Measurements from ENCODE around the gene RCBTB2.
"Not testable (repeated sequence)": the region's sequence is repeated elsewhere in the genome, so short reads cannot be mapped to it uniquely, and the experiment has no call there.

Gene RCBTB2

GRCh38 chr13:48532506-48533499, at the start of gene RCBTB2:
TSS of gene RCBTB2 (minus strand) at chr13:48533080. CDS start at chr13:48521939, 11,141 bp downstream.
- peak; percentile 98 for DNase-seq

- DNase-seq: no peak
Measured at GRCh38 chr13:48582084-48582483, 49.2 kb upstream of the RCBTB2 start.

GRCh38 chr13:48580896-48581295, 48.0 kb upstream of the RCBTB2 start:
- no peak for DNase-seq

GRCh38 chr13:48580185-48580803, 47.4 kb upstream of the RCBTB2 start:
- DNase-seq: peak; percentile 76

- DNase-seq: not testable (repeated sequence)
Measured at GRCh38 chr13:48579919-48580180, 47.0 kb upstream of the RCBTB2 start.

GRCh38 chr13:48579165-48579918, 46.5 kb upstream of the RCBTB2 start:
- DNase-seq: peak; percentile 44

- DNase-seq: no peak
Measured at GRCh38 chr13:48578516-48579164, 45.8 kb upstream of the RCBTB2 start.

- no peak for DNase-seq
Measured at GRCh38 chr13:48576448-48577010, 43.6 kb upstream of the RCBTB2 start.

- DNase-seq: no peak
Measured at GRCh38 chr13:48575031-48575430, 42.2 kb upstream of the RCBTB2 start.

- DNase-seq: no peak
Measured at GRCh38 chr13:48574041-48574796, 41.3 kb upstream of the RCBTB2 start.

GRCh38 chr13:48573213-48574007, 40.5 kb upstream of the RCBTB2 start:
- no peak for DNase-seq

GRCh38 chr13:48571126-48571913, 38.4 kb upstream of the RCBTB2 start:
- DNase-seq: peak; percentile 37

GRCh38 chr13:48570216-48570828, 37.4 kb upstream of the RCBTB2 start:
- no peak for DNase-seq

- no peak for DNase-seq
Measured at GRCh38 chr13:48569104-48569666, 36.3 kb upstream of the RCBTB2 start.

GRCh38 chr13:48568370-48569103, 35.7 kb upstream of the RCBTB2 start:
- DNase-seq: no peak

- peak; percentile 21 for DNase-seq
Measured at GRCh38 chr13:48567515-48568369, 34.9 kb upstream of the RCBTB2 start.

GRCh38 chr13:48564056-48564455, 31.2 kb upstream of the RCBTB2 start:
- no peak for DNase-seq

- no peak for DNase-seq
Measured at GRCh38 chr13:48563626-48564025, 30.7 kb upstream of the RCBTB2 start.

Measured in midbrain (tissue), 1 donor.